ENCODE results near the gene BCL11A. TPM values are rescaled to one million over a fixed set of nuclear protein-coding genes. Genes with fewer than 3 reads are reported as not detected.

Gene BCL11A
- total RNA-seq, 4 donors from 2014 or later: 23.9 to 46.2 (median 33.8) TPM

DNA sequence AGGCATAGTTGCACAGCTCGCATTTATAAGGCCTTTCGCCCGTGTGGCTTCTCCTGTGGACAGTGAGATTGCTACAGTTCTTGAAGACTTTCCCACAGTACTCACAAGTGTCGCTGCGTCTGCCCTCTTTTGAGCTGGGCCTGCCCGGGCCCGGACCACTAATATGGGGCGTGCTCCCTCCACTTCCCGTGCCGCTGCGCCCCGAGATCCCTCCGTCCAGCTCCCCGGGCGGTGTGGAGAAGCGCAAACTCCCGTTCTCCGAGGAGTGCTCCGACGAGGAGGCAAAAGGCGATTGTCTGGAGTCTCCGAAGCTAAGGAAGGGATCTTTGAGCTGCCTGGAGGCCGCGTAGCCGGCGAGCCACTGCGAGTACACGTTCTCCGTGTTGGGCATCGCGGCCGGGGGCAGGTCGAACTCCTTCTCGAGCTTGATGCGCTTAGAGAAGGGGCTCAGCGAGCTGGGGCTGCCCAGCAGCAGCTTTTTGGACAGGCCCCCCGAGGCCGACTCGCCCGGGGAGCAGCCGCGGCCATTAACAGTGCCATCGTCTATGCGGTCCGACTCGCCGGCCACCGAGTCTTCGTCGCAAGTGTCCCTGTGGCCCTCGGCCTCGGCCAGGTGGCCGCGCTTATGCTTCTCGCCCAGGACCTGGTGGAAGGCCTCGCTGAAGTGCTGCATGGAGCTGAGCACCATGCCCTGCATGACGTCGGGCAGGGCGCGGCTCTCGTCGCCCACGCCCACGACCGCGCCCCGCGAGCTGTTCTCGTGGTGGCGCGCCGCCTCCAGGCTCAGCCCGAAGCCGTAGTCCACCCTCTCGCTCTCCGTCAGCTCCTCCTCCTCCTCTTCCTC is 92.7 kb downstream of the BCL11A start:
- TF ChIP-seq, protein P1, sequence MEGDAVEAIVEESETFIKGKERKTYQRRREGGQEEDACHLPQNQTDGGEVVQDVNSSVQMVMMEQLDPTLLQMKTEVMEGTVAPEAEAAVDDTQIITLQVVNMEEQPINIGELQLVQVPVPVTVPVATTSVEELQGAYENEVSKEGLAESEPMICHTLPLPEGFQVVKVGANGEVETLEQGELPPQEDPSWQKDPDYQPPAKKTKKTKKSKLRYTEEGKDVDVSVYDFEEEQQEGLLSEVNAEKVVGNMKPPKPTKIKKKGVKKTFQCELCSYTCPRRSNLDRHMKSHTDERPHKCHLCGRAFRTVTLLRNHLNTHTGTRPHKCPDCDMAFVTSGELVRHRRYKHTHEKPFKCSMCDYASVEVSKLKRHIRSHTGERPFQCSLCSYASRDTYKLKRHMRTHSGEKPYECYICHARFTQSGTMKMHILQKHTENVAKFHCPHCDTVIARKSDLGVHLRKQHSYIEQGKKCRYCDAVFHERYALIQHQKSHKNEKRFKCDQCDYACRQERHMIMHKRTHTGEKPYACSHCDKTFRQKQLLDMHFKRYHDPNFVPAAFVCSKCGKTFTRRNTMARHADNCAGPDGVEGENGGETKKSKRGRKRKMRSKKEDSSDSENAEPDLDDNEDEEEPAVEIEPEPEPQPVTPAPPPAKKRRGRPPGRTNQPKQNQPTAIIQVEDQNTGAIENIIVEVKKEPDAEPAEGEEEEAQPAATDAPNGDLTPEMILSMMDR (IDR thresholded peaks at IDR 0.05): no peak
- no peak for TF ChIP-seq POLR2A (IDR thresholded peaks at IDR 0.05)
- Histone ChIP-seq H3K4me1 (peaks cover 0 to 17% (median 1%) of the 10 kb centered on the region in 3 donors), H3K27me3 (no peaks in the 10 kb centered on the region), H3K27ac (no peak overlapping the region), H3K9me3 (no peaks in the 10 kb centered on the region), H3K36me3 (peaks cover 3 to 29% (median 4%) of the 10 kb centered on the region in 3 donors), H3K4me3 (no peak overlapping the region)
- no peak for DNase-seq
- intact Hi-C loops (cut with DNase I): no loop called here
- WGBS, 2 donors: 93 to 94% methylated on average over 41 to 42 of the region's 76 CpGs

DNA sequence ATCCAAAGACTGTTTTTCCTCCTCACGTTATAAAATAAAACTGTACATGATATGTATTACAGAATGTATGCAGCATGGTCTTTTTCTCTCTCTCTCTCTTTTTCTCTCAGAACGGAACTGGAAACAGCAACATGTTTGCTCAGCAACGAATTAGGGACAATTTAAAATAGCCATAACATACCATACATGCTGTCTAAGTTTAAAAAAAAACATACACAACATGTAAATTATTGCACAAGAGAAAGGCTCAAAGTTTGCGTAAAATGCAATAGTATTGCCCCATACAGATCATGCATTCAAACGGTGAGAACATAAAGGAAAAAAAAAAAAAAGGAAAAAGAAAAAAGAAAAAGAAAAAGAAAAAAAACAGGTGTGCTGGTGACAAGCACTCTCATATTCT is 93.6 kb downstream of the BCL11A start:
- peaks cover 3 to 29% (median 4%) of the 10 kb centered on the region in 3 donors for H3K36me3 ChIP-seq
- WGBS, 2 donors: 50 to 60% methylated on average over 5 of the region's 5 CpGs
- H3K4me3 ChIP-seq: no peak overlapping the region
- intact Hi-C loops (cut with DNase I): no loop called here
- TF ChIP-seq, protein P1 (IDR thresholded peaks at IDR 0.05): no peak
- no peak for TF ChIP-seq POLR2A (IDR thresholded peaks at IDR 0.05)
- H3K9me3 ChIP-seq: no peaks in the 10 kb centered on the region
- H3K27me3 ChIP-seq: no peaks in the 10 kb centered on the region
- no peak for DNase-seq
- no peak overlapping the region for H3K27ac ChIP-seq
- peaks cover 0 to 7% (median 0%) of the 10 kb centered on the region in 3 donors for H3K4me1 ChIP-seq

DNA sequence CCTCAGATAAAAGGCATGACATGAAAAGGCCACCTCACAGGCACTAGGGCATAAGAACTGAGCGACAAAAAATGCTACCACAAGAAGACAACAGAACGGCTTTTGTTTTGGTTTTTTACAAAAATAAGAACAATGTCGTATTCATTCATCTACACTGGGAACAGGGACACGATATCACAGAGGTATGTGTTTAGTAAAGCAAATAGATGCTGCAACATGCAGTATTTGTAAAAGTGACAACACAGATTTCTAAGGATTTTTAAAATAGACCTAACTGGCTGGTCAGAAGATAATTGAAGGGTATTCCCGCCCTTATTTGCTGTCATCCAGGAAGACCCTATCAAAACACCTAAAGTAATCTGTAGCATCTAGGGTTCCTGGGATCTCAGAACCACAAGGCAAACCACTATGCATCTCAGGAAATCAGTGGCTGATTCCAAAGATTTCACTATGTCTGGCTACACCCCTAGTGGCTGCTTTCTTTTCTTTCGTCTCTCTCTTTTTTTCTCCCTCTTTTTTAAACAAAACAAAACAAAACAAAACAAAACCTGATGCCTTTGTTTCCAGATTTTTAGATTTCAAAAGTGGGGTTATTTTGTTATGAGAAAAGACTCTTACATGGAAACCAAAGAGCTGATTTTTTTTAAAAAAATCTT is 97.2 kb downstream of the BCL11A start:
- intact Hi-C loops (cut with DNase I): no loop called here
- no peak for DNase-seq
- H3K27me3 ChIP-seq: no peaks in the 10 kb centered on the region
- WGBS, 2 donors: 74 to 83% methylated on average over 6 of the region's 6 CpGs
- no peak overlapping the region for H3K4me3 ChIP-seq
- TF ChIP-seq POLR2A (IDR thresholded peaks at IDR 0.05): no peak
- TF ChIP-seq, protein P1 (IDR thresholded peaks at IDR 0.05): peak in 1 of 6 experiments; percentile 22
- H3K27ac ChIP-seq: no peak overlapping the region
- H3K9me3 ChIP-seq: no peaks in the 10 kb centered on the region
- H3K36me3 ChIP-seq: peaks cover 0 to 23% (median 3%) of the 10 kb centered on the region in 3 donors
- H3K4me1 ChIP-seq: peaks cover 0 to 2% (median 0%) of the 10 kb centered on the region in 3 donors

DNA sequence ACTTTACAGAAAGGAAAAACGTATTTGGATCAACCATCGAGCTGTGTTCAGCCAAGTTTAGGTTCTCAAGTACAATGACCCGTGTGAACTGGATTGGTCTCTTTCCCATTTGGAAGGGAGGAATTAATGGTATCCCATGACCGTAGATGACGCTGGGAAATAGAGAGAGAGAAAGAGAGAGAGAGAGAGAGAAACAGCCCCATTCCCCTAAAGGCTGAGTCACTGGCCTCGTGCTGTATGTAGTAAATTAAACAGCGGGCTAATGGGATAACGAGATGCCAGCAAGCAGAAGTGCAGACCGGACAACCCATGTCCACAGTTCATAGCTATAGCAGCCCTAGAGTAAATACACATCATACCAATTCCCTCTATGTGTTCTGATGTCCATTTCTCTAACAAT is 99.6 kb downstream of the BCL11A start:
- Histone ChIP-seq H3K27ac (no peak overlapping the region), H3K4me3 (no peak overlapping the region), H3K4me1 (peaks cover 0 to 10% (median 6%) of the 10 kb centered on the region in 3 donors), H3K36me3 (peaks cover 0 to 8% (median 0%) of the 10 kb centered on the region in 3 donors), H3K27me3 (no peaks in the 10 kb centered on the region), H3K9me3 (no peaks in the 10 kb centered on the region)
- intact Hi-C loops (cut with DNase I): no loop called here
- DNase-seq: no peak
- WGBS, 2 donors: 87 to 91% methylated on average over 9 of the region's 9 CpGs
- TF ChIP-seq, protein P1 (IDR thresholded peaks at IDR 0.05): no peak
- TF ChIP-seq POLR2A (IDR thresholded peaks at IDR 0.05): no peak

DNA sequence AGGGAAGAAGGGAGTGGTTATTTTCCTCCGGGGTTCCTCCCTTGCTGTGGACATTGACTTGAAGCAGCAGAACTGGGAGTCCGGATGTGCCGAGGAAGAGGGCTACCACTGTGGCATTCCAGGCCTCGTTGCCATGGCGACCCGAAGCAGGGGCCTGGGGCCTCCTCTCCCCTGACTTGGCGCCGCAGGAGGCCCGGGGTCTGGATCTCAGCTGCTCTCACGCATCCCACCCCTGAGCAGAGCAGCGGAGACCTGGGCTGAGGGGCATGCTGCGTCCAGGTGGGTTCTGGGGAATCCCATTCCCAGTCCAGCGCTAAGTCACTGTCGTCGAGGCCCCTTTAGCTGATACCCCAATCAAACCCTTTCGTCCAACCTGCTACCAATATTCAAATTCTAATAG is 100.2 kb downstream of the BCL11A start:
- DNase-seq: no peak
- peaks cover 0 to 8% (median 0%) of the 10 kb centered on the region in 3 donors for H3K36me3 ChIP-seq
- no peaks in the 10 kb centered on the region for H3K9me3 ChIP-seq
- H3K4me1 ChIP-seq: peaks cover 0 to 10% (median 6%) of the 10 kb centered on the region in 3 donors
- intact Hi-C loops (cut with DNase I): no loop called here
- H3K27me3 ChIP-seq: no peaks in the 10 kb centered on the region
- TF ChIP-seq, protein P1 (IDR thresholded peaks at IDR 0.05): no peak
- TF ChIP-seq POLR2A (IDR thresholded peaks at IDR 0.05): no peak
- no peak overlapping the region for H3K27ac ChIP-seq
- WGBS, 2 donors: 72 to 79% methylated on average over 3 to 14 of the region's 16 CpGs
- no peak overlapping the region for H3K4me3 ChIP-seq

All from esophagus squamous epithelium (tissue), 5 donors.